ENCODE data around the gene TSPAN10.

Gene TSPAN10

DNA sequence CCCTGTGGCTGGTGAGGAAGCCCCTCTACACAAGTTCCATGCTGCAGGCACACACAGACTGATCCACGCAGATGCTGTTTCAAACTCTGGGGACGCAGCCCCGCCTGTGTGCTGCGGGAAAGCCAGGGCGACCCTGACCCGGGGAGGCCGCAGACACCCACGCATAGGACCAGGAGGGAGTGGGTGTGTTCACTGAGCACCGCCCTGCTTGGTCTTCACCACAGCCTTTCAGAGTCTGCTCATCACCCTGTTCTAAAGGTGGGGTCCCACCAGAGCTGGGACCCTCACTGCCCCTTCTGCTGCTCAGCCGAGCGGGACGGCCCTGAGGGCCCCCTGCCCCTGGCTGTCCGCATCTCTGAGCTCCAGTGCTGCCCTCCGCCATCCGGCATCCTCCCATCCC, 7.5 kb downstream of the TSPAN10 start:
- TF ChIP-seq TAF1 (IDR thresholded peaks at IDR 0.05; ENCODE audit: borderline replicate concordance, insufficient read depth, low read length) = no peak
- TF ChIP-seq SIN3A (IDR thresholded peaks at IDR 0.05; ENCODE audit: borderline replicate concordance, insufficient read depth, low read length) = no peak
- TF ChIP-seq POLR2AphosphoS5 (IDR thresholded peaks at IDR 0.05; ENCODE audit: low read depth, low read length) = no peak
- TF ChIP-seq, protein P1, sequence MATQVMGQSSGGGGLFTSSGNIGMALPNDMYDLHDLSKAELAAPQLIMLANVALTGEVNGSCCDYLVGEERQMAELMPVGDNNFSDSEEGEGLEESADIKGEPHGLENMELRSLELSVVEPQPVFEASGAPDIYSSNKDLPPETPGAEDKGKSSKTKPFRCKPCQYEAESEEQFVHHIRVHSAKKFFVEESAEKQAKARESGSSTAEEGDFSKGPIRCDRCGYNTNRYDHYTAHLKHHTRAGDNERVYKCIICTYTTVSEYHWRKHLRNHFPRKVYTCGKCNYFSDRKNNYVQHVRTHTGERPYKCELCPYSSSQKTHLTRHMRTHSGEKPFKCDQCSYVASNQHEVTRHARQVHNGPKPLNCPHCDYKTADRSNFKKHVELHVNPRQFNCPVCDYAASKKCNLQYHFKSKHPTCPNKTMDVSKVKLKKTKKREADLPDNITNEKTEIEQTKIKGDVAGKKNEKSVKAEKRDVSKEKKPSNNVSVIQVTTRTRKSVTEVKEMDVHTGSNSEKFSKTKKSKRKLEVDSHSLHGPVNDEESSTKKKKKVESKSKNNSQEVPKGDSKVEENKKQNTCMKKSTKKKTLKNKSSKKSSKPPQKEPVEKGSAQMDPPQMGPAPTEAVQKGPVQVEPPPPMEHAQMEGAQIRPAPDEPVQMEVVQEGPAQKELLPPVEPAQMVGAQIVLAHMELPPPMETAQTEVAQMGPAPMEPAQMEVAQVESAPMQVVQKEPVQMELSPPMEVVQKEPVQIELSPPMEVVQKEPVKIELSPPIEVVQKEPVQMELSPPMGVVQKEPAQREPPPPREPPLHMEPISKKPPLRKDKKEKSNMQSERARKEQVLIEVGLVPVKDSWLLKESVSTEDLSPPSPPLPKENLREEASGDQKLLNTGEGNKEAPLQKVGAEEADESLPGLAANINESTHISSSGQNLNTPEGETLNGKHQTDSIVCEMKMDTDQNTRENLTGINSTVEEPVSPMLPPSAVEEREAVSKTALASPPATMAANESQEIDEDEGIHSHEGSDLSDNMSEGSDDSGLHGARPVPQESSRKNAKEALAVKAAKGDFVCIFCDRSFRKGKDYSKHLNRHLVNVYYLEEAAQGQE (IDR thresholded peaks at IDR 0.05; ENCODE audit: insufficient read depth in 1 of 2, low read depth in 2 of 2, low read length in 2 of 2) = no peak
- no peak for TF ChIP-seq FOXP2 (optimal IDR thresholded peaks at IDR 0.05; ENCODE audit: borderline replicate concordance, extremely low read depth, extremely low read length, insufficient read depth)

DNA sequence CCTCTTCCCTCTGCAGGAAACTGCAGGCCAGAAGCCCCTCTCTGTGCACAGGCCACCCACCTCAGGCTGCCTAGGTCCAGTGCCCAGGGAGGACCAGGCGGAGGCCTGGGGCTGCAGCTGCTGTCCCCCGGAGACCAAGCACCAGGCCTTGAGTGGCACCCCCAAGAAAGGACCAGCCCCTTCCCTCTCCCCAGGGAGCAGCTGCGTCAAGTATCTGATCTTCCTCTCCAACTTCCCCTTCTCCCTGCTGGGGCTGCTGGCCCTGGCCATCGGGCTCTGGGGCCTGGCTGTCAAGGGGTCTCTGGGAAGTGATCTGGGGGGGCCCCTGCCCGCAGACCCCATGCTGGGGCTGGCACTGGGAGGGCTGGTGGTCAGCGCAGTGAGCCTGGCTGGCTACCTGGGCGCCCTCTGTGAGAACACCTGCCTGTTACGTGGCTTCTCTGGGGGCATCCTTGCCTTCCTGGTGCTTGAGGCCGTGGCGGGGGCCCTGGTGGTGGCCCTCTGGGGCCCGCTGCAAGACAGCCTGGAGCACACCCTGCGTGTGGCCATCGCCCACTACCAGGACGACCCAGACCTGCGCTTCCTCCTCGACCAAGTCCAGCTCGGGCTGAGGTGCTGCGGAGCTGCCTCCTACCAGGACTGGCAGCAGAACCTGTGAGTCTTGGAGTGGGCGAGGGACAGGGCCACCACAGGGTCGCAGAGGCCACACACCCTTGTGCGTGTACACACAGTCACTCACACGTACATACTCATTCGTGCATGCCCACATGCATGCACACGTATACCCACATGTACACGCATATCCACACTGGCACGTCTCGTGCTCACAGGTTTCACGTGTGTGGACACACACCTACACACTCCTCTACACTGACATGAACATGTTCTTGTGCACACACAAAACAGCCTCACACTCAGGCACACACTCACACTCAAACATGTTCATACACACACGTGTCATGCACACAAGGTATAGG, 8.3 kb downstream of the TSPAN10 start:
- TF ChIP-seq SIN3A (IDR thresholded peaks at IDR 0.05; ENCODE audit: borderline replicate concordance, insufficient read depth, low read length) = no peak
- TF ChIP-seq FOXP2 (optimal IDR thresholded peaks at IDR 0.05; ENCODE audit: borderline replicate concordance, extremely low read depth, extremely low read length, insufficient read depth) = no peak
- TF ChIP-seq POLR2AphosphoS5 (IDR thresholded peaks at IDR 0.05; ENCODE audit: low read depth, low read length) = no peak
- no peak for TF ChIP-seq TAF1 (IDR thresholded peaks at IDR 0.05; ENCODE audit: borderline replicate concordance, insufficient read depth, low read length)
- TF ChIP-seq, protein P1 (IDR thresholded peaks at IDR 0.05; ENCODE audit: insufficient read depth in 1 of 2, low read depth in 2 of 2, low read length in 2 of 2) = no peak

DNA sequence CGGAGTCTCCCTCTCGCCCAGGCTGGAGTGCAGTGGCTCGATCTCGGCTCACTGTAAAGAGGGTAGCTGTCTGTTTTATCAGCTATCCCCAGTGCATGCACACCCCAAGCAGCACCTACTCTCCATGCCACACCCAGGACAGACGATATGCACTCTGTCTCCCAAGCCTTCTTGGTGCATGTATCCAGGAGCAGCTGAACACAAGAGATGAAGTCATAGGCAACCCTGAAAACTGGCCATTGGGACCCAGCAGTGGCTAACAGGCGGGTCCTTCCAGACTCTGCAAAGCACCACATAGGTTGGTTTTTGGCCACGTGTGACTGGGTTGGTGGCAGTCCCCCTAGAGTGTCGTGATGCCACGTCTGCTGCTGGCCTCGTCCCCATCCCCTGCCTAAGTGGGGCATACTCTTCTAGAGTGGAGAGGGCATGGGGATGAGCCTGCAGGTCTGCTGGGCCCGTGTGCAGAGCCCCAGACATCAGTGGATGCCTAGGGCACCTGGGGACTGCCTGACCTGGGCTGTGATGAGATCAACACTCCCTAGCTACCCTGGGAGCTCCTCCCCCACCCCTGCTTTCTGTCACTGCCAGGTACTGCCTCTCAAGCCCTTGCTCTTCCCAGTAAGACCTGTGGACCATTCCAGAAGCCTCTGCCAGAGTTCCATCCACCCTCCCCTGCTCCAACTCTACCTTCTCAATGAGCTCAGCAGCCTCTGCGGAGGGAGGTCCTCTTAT, 10.0 kb downstream of the TSPAN10 start:
- TF ChIP-seq POLR2AphosphoS5 (IDR thresholded peaks at IDR 0.05; ENCODE audit: low read depth, low read length) (no peak), FOXP2 (optimal IDR thresholded peaks at IDR 0.05; ENCODE audit: borderline replicate concordance, extremely low read depth, extremely low read length, insufficient read depth) (no peak), SIN3A (IDR thresholded peaks at IDR 0.05; ENCODE audit: borderline replicate concordance, insufficient read depth, low read length) (no peak), TAF1 (IDR thresholded peaks at IDR 0.05; ENCODE audit: borderline replicate concordance, insufficient read depth, low read length) (no peak)
- TF ChIP-seq, protein P1 (IDR thresholded peaks at IDR 0.05; ENCODE audit: insufficient read depth in 1 of 2, low read depth in 2 of 2, low read length in 2 of 2) = no peak

DNA sequence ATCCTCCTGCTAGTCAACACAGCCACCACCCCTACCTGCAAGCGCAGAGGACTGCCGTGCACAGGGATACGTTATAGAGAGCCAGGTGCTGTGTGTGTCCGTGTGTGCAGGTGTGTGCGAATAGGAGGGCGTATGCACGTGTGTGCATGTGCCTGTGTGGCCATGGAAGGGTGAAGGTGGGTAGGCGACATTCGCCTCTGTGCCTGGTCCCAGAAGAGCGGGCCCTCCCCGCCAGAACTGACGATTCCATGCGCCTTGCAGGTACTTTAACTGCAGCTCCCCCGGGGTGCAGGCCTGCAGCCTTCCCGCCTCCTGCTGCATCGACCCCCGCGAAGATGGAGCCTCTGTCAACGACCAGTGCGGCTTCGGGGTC, 10.6 kb downstream of the TSPAN10 start:
- no peak for TF ChIP-seq FOXP2 (optimal IDR thresholded peaks at IDR 0.05; ENCODE audit: borderline replicate concordance, extremely low read depth, extremely low read length, insufficient read depth)
- no peak for TF ChIP-seq TAF1 (IDR thresholded peaks at IDR 0.05; ENCODE audit: borderline replicate concordance, insufficient read depth, low read length)
- TF ChIP-seq POLR2AphosphoS5 (IDR thresholded peaks at IDR 0.05; ENCODE audit: low read depth, low read length) = no peak
- TF ChIP-seq, protein P1 (IDR thresholded peaks at IDR 0.05; ENCODE audit: insufficient read depth in 1 of 2, low read depth in 2 of 2, low read length in 2 of 2) = no peak
- TF ChIP-seq SIN3A (IDR thresholded peaks at IDR 0.05; ENCODE audit: borderline replicate concordance, insufficient read depth, low read length) = no peak

Data from PFSK-1 (cell line).